DMS114 treated with DMSO at 0.1 percent for 48 hours (cell line): ENCODE measurements around the gene VENTX.
"Not testable (repeated sequence)": the region's sequence is repeated elsewhere in the genome, so short reads cannot be mapped to it uniquely, and the experiment has no call there.

Experiments
- DNase-seq: peaks from one replicate; lab custom pipeline; 2025; ENCODE audit not compliant: unreplicated experiment; lab: John Stamatoyannopoulos, UW

The VENTX gene

GRCh38 chr10:133234796-133235195 lies 2.9 kb upstream of the VENTX start:
- not testable (repeated sequence) for DNase-seq

GRCh38 chr10:133235265-133235855 lies 2.3 kb upstream of the VENTX start:
- no peak for DNase-seq

- DNase-seq: no peak
These were observed 1.7 kb upstream of the VENTX start for GRCh38 chr10:133235932-133236331.

- DNase-seq: no peak
These were observed 1.0 kb upstream of the VENTX start for GRCh38 chr10:133236401-133237240.

- no peak for DNase-seq
These were observed 441 bp upstream of the VENTX start for GRCh38 chr10:133237241-133237587.

- DNase-seq: no peak
These were observed 780 bp downstream of the VENTX start for GRCh38 chr10:133238466-133238804.

- no peak for DNase-seq
These were observed 2.3 kb downstream of the VENTX start for GRCh38 chr10:133239990-133240389.

- DNase-seq: no peak
These were observed 4.0 kb downstream of the VENTX start for GRCh38 chr10:133241501-133242205.

- DNase-seq: no peak
These were observed 5.1 kb downstream of the VENTX start for GRCh38 chr10:133242611-133243356.

- DNase-seq: no peak
These were observed 5.9 kb downstream of the VENTX start for GRCh38 chr10:133243593-133243992.

- DNase-seq: no peak
These were observed 8.0 kb downstream of the VENTX start for GRCh38 chr10:133245439-133246235.

GRCh38 chr10:133246236-133246626 lies 8.6 kb downstream of the VENTX start:
- no peak for DNase-seq

GRCh38 chr10:133247681-133248333 lies 10.2 kb downstream of the VENTX start:
- DNase-seq: no peak

GRCh38 chr10:133248334-133248715 lies 10.7 kb downstream of the VENTX start:
- no peak for DNase-seq

GRCh38 chr10:133249094-133249780 lies 11.6 kb downstream of the VENTX start:
- no peak for DNase-seq

GRCh38 chr10:133249975-133250754 lies 12.5 kb downstream of the VENTX start:
- DNase-seq: no peak

- no peak for DNase-seq
These were observed 13.9 kb downstream of the VENTX start for GRCh38 chr10:133251388-133252222.

- DNase-seq: no peak
These were observed 14.5 kb downstream of the VENTX start for GRCh38 chr10:133252223-133252552.
